ENCODE measurements around the gene ROGDI. TPM values are rescaled to one million over a fixed set of nuclear protein-coding genes. Genes with fewer than 3 reads are reported as not detected.

Gene ROGDI, protein sequence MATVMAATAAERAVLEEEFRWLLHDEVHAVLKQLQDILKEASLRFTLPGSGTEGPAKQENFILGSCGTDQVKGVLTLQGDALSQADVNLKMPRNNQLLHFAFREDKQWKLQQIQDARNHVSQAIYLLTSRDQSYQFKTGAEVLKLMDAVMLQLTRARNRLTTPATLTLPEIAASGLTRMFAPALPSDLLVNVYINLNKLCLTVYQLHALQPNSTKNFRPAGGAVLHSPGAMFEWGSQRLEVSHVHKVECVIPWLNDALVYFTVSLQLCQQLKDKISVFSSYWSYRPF
- polyA plus RNA-seq = 17.3 to 33.2 TPM (median 20.5 TPM) in 3 replicates
- 7.0 TPM for polyA plus RNA-seq (2011; ENCODE audit: low read depth)
- polyA plus RNA-seq (2011; cell fraction: cytosol; rRNA removed) = 13.9 and 24.0 TPM in 2 replicates
- polyA plus RNA-seq (2011; cell fraction: nucleus; rRNA removed) = 32.3 and 38.9 TPM in 2 replicates
- 12.7 and 22.6 TPM in 2 replicates for polyA plus RNA-seq (2012; ENCODE audit: low replicate concordance)
- 8.1 to 31.8 TPM (median 27.3 TPM) in 3 replicates for polyA minus RNA-seq
- 29.0 TPM for polyA minus RNA-seq (2011; cell fraction: cytosol; rRNA and poly(A)+ RNA removed)
- polyA minus RNA-seq (2011; cell fraction: nucleus; rRNA and poly(A)+ RNA removed) = 8.8 and 11.6 TPM in 2 replicates

DNA sequence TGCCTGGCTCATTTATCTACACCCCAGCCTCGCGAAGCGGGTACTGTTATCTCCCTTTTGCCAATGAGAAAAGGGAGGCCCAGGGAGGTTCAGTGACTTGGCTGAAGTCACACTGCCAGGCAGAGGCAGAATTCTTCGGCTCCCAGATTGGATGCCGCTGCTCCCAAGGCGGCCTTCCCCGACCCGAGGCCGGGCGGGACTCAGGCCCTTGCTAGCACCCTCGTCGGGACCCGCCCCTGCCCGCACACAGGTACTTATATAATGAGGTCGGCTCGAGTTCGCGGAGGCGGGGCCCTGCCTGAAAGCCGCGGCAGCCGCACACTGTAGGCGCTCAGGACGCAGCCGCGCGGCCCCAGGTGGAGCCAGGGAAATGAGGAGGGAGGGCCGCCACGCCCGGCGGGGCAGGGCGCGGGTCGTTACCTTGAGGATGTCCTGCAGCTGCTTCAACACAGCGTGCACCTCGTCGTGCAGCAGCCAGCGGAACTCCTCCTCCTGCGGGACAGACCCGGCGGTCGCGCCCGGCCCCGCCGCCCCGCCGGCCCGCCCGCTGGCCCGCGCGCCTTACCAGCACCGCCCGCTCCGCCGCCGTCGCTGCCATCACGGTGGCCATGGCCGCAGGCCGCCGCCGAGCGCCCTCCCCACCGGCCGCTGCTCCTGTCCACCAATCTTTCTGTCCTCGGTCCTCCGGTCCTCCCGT, at the start of gene ROGDI:
TSS of gene ROGDI (minus strand) at position 672 of the 697 bp plus-strand sequence. CDS start at position 610, 62 bp downstream.
- Histone ChIP-seq H3K4me1 (ENCODE audit: control insufficient read depth, extremely low read depth, insufficient read depth, low read length) (peaks cover 25% of the 10 kb centered on the region), H3K9me3 (ENCODE audit: control insufficient read depth, low read depth, low read length) (no peaks in the 10 kb centered on the region), H3K27me3 (ENCODE audit: control insufficient read depth, extremely low read depth, insufficient read depth, low read length) (no peaks in the 10 kb centered on the region), H3K79me2 (ENCODE audit: control insufficient read depth, insufficient read depth, low read length) (no peaks in the 10 kb centered on the region), H4K20me1 (ENCODE audit: control insufficient read depth, extremely low read depth, insufficient read depth, low read length) (no peaks in the 10 kb centered on the region), H3K4me2 (ENCODE audit: control insufficient read depth, extremely low read depth, insufficient read depth, low read depth, low read length) (peak within 1 kb of the TSS; percentile 84), H3K9me1 (ENCODE audit: control insufficient read depth, extremely low read depth, insufficient read depth, low read length) (no peaks in the 10 kb centered on the region), H3K27ac (ENCODE audit: control insufficient read depth, insufficient read depth, low read length) (peak within 1 kb of the TSS; percentile 39), H3K36me3 (ENCODE audit: control insufficient read depth in 2 of 2, extremely low read depth in 1 of 2, insufficient read depth in 2 of 2, low read length in 2 of 2) (peaks cover 8 to 14% of the 10 kb centered on the region in 2 experiments), H3K9ac (ENCODE audit: control insufficient read depth, extremely low read depth, insufficient read depth, low read length) (peak within 1 kb of the TSS; percentile 59), H2AFZ (ENCODE audit: control insufficient read depth, low read length) (peak within 1 kb of the TSS; percentile 70), H3K4me3 (ENCODE audit: control insufficient read depth in 2 of 3, extremely low read depth in 1 of 3, insufficient read depth in 2 of 3, low read depth in 1 of 3, low read length in 3 of 3) (peak within 1 kb of the TSS; percentile 58 to 67 (median 66))
- DNase-seq (ENCODE audit: low read depth, low spot score) = no peak
- TF ChIP-seq, protein P1, sequence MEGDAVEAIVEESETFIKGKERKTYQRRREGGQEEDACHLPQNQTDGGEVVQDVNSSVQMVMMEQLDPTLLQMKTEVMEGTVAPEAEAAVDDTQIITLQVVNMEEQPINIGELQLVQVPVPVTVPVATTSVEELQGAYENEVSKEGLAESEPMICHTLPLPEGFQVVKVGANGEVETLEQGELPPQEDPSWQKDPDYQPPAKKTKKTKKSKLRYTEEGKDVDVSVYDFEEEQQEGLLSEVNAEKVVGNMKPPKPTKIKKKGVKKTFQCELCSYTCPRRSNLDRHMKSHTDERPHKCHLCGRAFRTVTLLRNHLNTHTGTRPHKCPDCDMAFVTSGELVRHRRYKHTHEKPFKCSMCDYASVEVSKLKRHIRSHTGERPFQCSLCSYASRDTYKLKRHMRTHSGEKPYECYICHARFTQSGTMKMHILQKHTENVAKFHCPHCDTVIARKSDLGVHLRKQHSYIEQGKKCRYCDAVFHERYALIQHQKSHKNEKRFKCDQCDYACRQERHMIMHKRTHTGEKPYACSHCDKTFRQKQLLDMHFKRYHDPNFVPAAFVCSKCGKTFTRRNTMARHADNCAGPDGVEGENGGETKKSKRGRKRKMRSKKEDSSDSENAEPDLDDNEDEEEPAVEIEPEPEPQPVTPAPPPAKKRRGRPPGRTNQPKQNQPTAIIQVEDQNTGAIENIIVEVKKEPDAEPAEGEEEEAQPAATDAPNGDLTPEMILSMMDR (optimal IDR thresholded peaks at IDR 0.05 in 1 of 3, IDR thresholded peaks at IDR 0.05 in 1 of 3, conservative IDR thresholded peaks at IDR 0.05 in 1 of 3; ENCODE audit: extremely low read depth in 1 of 3, insufficient read depth in 2 of 3, low read length in 3 of 3) = no peak
- TF ChIP-seq EZH2 (IDR thresholded peaks at IDR 0.05; ENCODE audit: low read length) = no peak
- no peak for FAIRE-seq
- dilution Hi-C loops (cut with MboI; ENCODE audit: extremely low pct_ligation_motif_present, low sequenced_read_pairs) = no loop called here

DNA sequence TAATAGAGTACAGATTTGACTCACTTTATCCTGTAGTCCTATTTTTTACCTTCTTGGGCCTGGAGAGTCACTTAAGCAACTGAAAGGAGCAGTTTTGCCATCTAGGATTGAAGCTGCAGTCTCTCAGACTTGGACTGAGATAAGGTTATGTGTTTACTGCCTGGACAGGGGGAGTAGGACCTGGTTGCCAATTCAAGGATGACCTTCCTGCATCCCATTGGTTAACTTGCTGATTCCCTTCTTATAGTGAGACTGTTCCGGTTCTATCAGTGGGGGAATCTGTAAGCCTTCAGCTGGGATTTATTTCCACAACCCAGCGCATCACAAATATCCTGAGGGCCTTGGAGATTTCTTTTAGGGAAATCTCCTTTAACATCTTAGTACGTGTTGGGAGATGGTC, 47.8 kb upstream of the ROGDI start:
- DNase-seq (ENCODE audit: low read depth, low spot score) = no peak
- peak overlapping the region; percentile 9 to 41 (median 34) for H3K4me3 ChIP-seq (ENCODE audit: control insufficient read depth in 2 of 3, extremely low read depth in 1 of 3, insufficient read depth in 2 of 3, low read depth in 1 of 3, low read length in 3 of 3)
- H3K9ac ChIP-seq (ENCODE audit: control insufficient read depth, extremely low read depth, insufficient read depth, low read length) = peak overlapping the region; percentile 5
- H4K20me1 ChIP-seq (ENCODE audit: control insufficient read depth, extremely low read depth, insufficient read depth, low read length) = no peaks in the 10 kb centered on the region
- peaks cover 5% of the 10 kb centered on the region for H3K9me1 ChIP-seq (ENCODE audit: control insufficient read depth, extremely low read depth, insufficient read depth, low read length)
- H3K27ac ChIP-seq (ENCODE audit: control insufficient read depth, insufficient read depth, low read length) = no peak overlapping the region
- FAIRE-seq = no peak
- no peak overlapping the region for H2AFZ ChIP-seq (ENCODE audit: control insufficient read depth, low read length)
- peak overlapping the region; percentile 86 for H3K4me2 ChIP-seq (ENCODE audit: control insufficient read depth, extremely low read depth, insufficient read depth, low read depth, low read length)
- no peak for TF ChIP-seq EZH2 (IDR thresholded peaks at IDR 0.05; ENCODE audit: low read length)
- TF ChIP-seq, protein P1 (optimal IDR thresholded peaks at IDR 0.05 in 1 of 3, IDR thresholded peaks at IDR 0.05 in 1 of 3, conservative IDR thresholded peaks at IDR 0.05 in 1 of 3; ENCODE audit: extremely low read depth in 1 of 3, insufficient read depth in 2 of 3, low read length in 3 of 3) = no peak
- dilution Hi-C loops (cut with MboI; ENCODE audit: extremely low pct_ligation_motif_present, low sequenced_read_pairs) = no loop called here
- no peaks in the 10 kb centered on the region for H3K9me3 ChIP-seq (ENCODE audit: control insufficient read depth, low read depth, low read length)
- H3K79me2 ChIP-seq (ENCODE audit: control insufficient read depth, insufficient read depth, low read length) = peaks cover 83% of the 10 kb centered on the region
- H3K4me1 ChIP-seq (ENCODE audit: control insufficient read depth, extremely low read depth, insufficient read depth, low read length) = peaks cover 45% of the 10 kb centered on the region
- no peaks in the 10 kb centered on the region for H3K27me3 ChIP-seq (ENCODE audit: control insufficient read depth, extremely low read depth, insufficient read depth, low read length)
- peaks cover 8 to 15% of the 10 kb centered on the region in 2 experiments for H3K36me3 ChIP-seq (ENCODE audit: control insufficient read depth in 2 of 2, extremely low read depth in 1 of 2, insufficient read depth in 2 of 2, low read length in 2 of 2)
